Keratinocyte (primary cell): ENCODE measurements around the gene CLPSL1.
A peak's percentile ranks its signal among the peaks of the same experiment; 100 is the strongest.

Experiments
- EZH2 ChIP-seq: IDR thresholded peaks from one replicate; pipeline ENCODE4 v1.6.1; 2012; ENCODE audit warnings: inconsistent platforms, mild to moderate bottlenecking, low read length, moderate library complexity
- TF ChIP-seq, protein P1 (sequence below), 3 experiments: IDR thresholded peaks in 1 of 3; conservative IDR thresholded peaks in 1 of 3; optimal IDR thresholded peaks in 1 of 3; 2 replicates in 2 of 3; 3 replicates in 1 of 3; pipeline versions ENCODE3 to v1.5.1; 2011; ENCODE audit warnings: low read length in 3 of 3, mild to moderate bottlenecking in 3 of 3, moderate library complexity in 2 of 3, control low read depth in 1 of 3, inconsistent platforms in 1 of 3; ENCODE audit not compliant: insufficient read depth in 2 of 3; ENCODE audit errors: extremely low read depth in 1 of 3

DNA sequence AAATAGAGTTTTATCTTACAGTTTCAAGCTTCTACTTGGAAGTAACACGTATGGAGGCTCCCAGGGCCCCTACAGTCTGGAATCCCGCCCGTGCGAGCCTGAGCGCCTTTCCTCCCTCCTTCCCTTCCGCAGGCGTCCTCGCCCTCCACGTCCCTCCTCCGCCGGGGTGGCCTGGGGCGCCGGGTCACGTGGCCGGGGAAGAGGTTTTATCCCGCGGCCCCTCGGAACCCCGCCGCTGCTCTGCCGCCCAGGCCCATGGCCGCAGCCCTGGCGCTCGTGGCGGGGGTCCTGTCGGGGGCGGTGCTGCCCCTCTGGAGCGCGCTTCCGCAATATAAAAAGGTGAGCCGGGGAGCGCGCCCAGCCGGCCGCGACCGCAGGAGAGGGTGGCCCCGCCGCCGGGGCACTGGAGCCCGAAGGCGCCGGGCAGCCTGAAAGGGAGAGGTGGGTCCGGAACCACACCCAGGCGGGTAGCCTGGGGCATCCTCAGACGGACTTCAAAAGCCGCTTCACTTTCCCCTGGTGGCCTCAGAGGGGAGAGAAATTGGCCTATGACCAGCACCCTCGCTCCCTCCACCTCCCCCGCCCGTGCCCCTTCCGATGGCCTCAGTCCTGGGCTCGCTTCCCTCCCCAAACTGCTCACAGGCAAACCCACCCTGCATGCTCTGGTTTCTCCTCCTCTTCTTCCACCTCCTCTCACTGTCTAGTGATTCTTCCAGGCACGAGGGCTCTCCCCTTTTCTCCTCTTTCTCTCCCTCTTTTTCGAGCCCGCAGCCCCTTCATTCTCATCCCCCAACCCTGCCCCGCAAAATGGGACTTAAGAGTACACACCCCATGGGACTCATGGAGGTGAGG lies 4.2 kb upstream of the CLPSL1 start, which contains the start of gene CLPSL2:
- TF ChIP-seq, protein P1, sequence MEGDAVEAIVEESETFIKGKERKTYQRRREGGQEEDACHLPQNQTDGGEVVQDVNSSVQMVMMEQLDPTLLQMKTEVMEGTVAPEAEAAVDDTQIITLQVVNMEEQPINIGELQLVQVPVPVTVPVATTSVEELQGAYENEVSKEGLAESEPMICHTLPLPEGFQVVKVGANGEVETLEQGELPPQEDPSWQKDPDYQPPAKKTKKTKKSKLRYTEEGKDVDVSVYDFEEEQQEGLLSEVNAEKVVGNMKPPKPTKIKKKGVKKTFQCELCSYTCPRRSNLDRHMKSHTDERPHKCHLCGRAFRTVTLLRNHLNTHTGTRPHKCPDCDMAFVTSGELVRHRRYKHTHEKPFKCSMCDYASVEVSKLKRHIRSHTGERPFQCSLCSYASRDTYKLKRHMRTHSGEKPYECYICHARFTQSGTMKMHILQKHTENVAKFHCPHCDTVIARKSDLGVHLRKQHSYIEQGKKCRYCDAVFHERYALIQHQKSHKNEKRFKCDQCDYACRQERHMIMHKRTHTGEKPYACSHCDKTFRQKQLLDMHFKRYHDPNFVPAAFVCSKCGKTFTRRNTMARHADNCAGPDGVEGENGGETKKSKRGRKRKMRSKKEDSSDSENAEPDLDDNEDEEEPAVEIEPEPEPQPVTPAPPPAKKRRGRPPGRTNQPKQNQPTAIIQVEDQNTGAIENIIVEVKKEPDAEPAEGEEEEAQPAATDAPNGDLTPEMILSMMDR (optimal IDR thresholded peaks at IDR 0.05 in 1 of 3, IDR thresholded peaks at IDR 0.05 in 1 of 3, conservative IDR thresholded peaks at IDR 0.05 in 1 of 3; ENCODE audit: extremely low read depth in 1 of 3, insufficient read depth in 2 of 3, low read length in 3 of 3): no peak
- TF ChIP-seq EZH2: peak; percentile 40
